Smooth muscle cell of the umbilical artery (primary cell): ENCODE results near the gene ALDH3A2. TPM values are rescaled to one million over a fixed set of nuclear protein-coding genes. Genes with fewer than 3 reads are reported as not detected.

Experiments used
- total RNA-seq: library from RNA; depleted of rRNA; stranded (reverse); fragments of >200 nt; gene quantifications from 2 replicates; pipeline ENCODE4 v1.2.3, GENCODE V29; 2014

The ALDH3A2 gene
- 21.4 and 29.5 TPM in 2 replicates for total RNA-seq

GRCh38 chr17:19648475-19649273, at the start of gene ALDH3A2:
ALDH3A2 (plus strand) TSS chr17:19648751; CDS start chr17:19648972, 221 bp downstream.

GRCh38 chr17:19716108-19717030, 67.8 kb downstream of the ALDH3A2 start, which contains the start of gene SLC47A2:
SLC47A2 (minus strand) TSS chr17:19716584; CDS start chr17:19716555, 29 bp downstream.

Other genes with a start within 250 kb of the ALDH3A2 start
- 2.1 and 3.8 TPM in 2 replicates for gene RNF112, start 237.5 kb upstream of the ALDH3A2 start, total RNA-seq
- 0.97 TPM in 1 of 2 replicates, not detected in the other for gene SLC47A1, start 114.9 kb upstream of the ALDH3A2 start, total RNA-seq
- gene SLC47A2, start 67.8 kb downstream of the ALDH3A2 start, total RNA-seq = not detected in 2 replicates
- gene ALDH3A1, start 99.5 kb downstream of the ALDH3A2 start, total RNA-seq = not detected in 2 replicates
- 8.0 and 13.2 TPM in 2 replicates for gene ULK2, start 219.2 kb downstream of the ALDH3A2 start, total RNA-seq